ENCODE measurements around the gene P4HA3. TPM values are rescaled to one million over a fixed set of nuclear protein-coding genes. Genes with fewer than 3 reads are reported as not detected.

Gene P4HA3
- total RNA-seq, 3 donors from 2014 or later (not counting 1 experiment from before 2014, with no cell fraction given): not detected

Other genes with a start within 250 kb of the P4HA3 start
- gene C2CD3, start 140.6 kb downstream of the P4HA3 start, total RNA-seq: 10 to 100 TPM; 55.0 to 67.6 (median 58.1) TPM
- 10 to 100 TPM; 15.6 to 18.5 (median 16.9) TPM for gene PPME1, start 140.4 kb downstream of the P4HA3 start, total RNA-seq
- 1 to 10 TPM; 4.4 to 8.0 (median 6.6) TPM for gene PGM2L1, start 86.8 kb upstream of the P4HA3 start, total RNA-seq
- gene KCNE3, start 155.9 kb upstream of the P4HA3 start, total RNA-seq: 1 to 10 TPM in 2 of 3 donors, under 1 TPM in 1; 0.82 to 3.6 (median 1.3) TPM
- gene LIPT2, start 182.1 kb upstream of the P4HA3 start, total RNA-seq: 1 to 10 TPM in 2 of 3 donors, under 1 TPM in 1; 0.99 to 4.1 (median 3.1) TPM